K562 (cell line): ENCODE results near the gene TYW1B. TPM values are rescaled to one million over a fixed set of nuclear protein-coding genes. Genes with fewer than 3 reads are reported as not detected.
A peak's percentile ranks its signal among the peaks of the same experiment; 100 is the strongest.

ENCODE experiments used
- ARNT ChIP-seq, 2 experiments: fragments of 450-650 bp; IDR thresholded peaks; 2 replicates each; pipeline ENCODE4 v1.6.1; 2016; ENCODE audit warnings: mild to moderate bottlenecking in 1 of 2
- ATF3 ChIP-seq, 2 experiments: fragments of 450-650 bp in 1 of 2; sonication (generic) in 1 of 2; formaldehyde crosslinking in 1 of 2; IDR thresholded peaks in 1 of 2; conservative IDR thresholded peaks in 1 of 2; 2 replicates each; pipeline versions ENCODE4 v1.6.1 to v1.8.1; 2016 to 2023; ENCODE audit warnings: mild to moderate bottlenecking in 2 of 2, moderate library complexity in 2 of 2, inconsistent platforms in 1 of 2, missing genetic modification reagents in 1 of 2
- CBFA2T2 ChIP-seq: fragments of 450-650 bp; conservative IDR thresholded peaks from 2 replicates; pipeline ENCODE4 v1.6.1; 2017; ENCODE audit warnings: mild to moderate bottlenecking
- CREM ChIP-seq: IDR thresholded peaks from 2 replicates; pipeline ENCODE4 v1.6.1; 2014; ENCODE audit warnings: antibody characterized with exemption, low read depth
- DPF2 ChIP-seq: fragments of 450-650 bp; IDR thresholded peaks from 2 replicates; pipeline ENCODE4 v1.6.1; 2016
- ELF1 ChIP-seq: fragments of 200-800 bp; sonication (Bioruptor generic); IDR thresholded peaks from 2 replicates; pipeline ENCODE4 v1.6.1; 2016; ENCODE audit warnings: missing genetic modification characterization, missing compliant biosample characterization
- FOSL1 ChIP-seq: fragments of 200-800 bp; sonication (Bioruptor generic); conservative IDR thresholded peaks from 2 replicates; pipeline ENCODE4 v1.6.1; 2016; ENCODE audit warnings: missing genetic modification characterization, missing compliant biosample characterization
- FOXM1 ChIP-seq, 2 experiments: fragments of 450-650 bp in 1 of 2; sonication (generic) in 1 of 2; formaldehyde crosslinking in 1 of 2; IDR thresholded peaks; 2 replicates each; pipeline versions ENCODE4 v1.6.1 to v1.9.0; 2017 to 2022; ENCODE audit warnings: low read depth in 2 of 2, mild to moderate bottlenecking in 2 of 2, missing genetic modification reagents in 1 of 2, moderate library complexity in 1 of 2
- GATAD2B ChIP-seq: fragments of 450-650 bp; IDR thresholded peaks from 2 replicates; pipeline ENCODE4 v1.6.1; 2017; ENCODE audit warnings: mild to moderate bottlenecking, borderline replicate concordance
- HIVEP1 ChIP-seq: fragments of 250-450 bp; sonication (Bioruptor Pico); IDR thresholded peaks from 2 replicates; pipeline ENCODE4 v1.4.0; 2020; ENCODE audit warnings: mild to moderate bottlenecking
- JUNB ChIP-seq: fragments of 450-650 bp; formaldehyde crosslinking; conservative IDR thresholded peaks from 2 replicates; pipeline ENCODE4 v1.4.0; 2020; ENCODE audit warnings: mild to moderate bottlenecking
- MIER1 ChIP-seq: fragments of 450-650 bp; IDR thresholded peaks from 2 replicates; pipeline ENCODE4 v1.6.1; 2016; ENCODE audit warnings: antibody characterized with exemption, mild to moderate bottlenecking, low read depth
- NCOA1 ChIP-seq: fragments of 450-650 bp; IDR thresholded peaks from 2 replicates; pipeline ENCODE4 v1.6.1; 2016; ENCODE audit warnings: low read depth
- NFIX ChIP-seq: fragments of 250-450 bp; sonication (Bioruptor Pico); IDR thresholded peaks from 2 replicates; pipeline ENCODE4 v1.4.0; 2020; ENCODE audit warnings: low read depth, mild to moderate bottlenecking, moderate library complexity
- NR2C2 ChIP-seq, 2 experiments: fragments of 200-800 bp in 1 of 2; sonication (Bioruptor generic) in 1 of 2; sonication (generic) in 1 of 2; formaldehyde crosslinking in 1 of 2; IDR thresholded peaks; 2 replicates each; pipeline versions ENCODE4 v1.6.1 to v1.8.0; 2016 to 2022; ENCODE audit warnings: mild to moderate bottlenecking in 1 of 2, missing compliant biosample characterization in 1 of 2, missing genetic modification characterization in 1 of 2, missing genetic modification reagents in 1 of 2
- POLR2AphosphoS5 ChIP-seq: IDR thresholded peaks from 2 replicates; pipeline ENCODE4 v1.6.1; 2011; ENCODE audit warnings: mild to moderate bottlenecking, low read depth, low read length, moderate library complexity; ENCODE audit not compliant: control insufficient read depth, insufficient read depth
- RAD51 ChIP-seq: fragments of 450-650 bp; IDR thresholded peaks from 2 replicates; pipeline ENCODE4 v1.7.1; 2016; ENCODE audit warnings: low read depth, mild to moderate bottlenecking, borderline replicate concordance
- SMC3 ChIP-seq: conservative IDR thresholded peaks from 2 replicates; pipeline ENCODE4 v1.6.1; 2011; ENCODE audit warnings: low read depth, low read length, improper control_type of control experiment; ENCODE audit not compliant: insufficient read depth
- TAF15 ChIP-seq: fragments of 200-400 bp; formaldehyde crosslinking; IDR thresholded peaks from 2 replicates; pipeline ENCODE4 v1.6.1; 2017; ENCODE audit warnings: mild to moderate bottlenecking, low read depth, low read length, moderate library complexity
- TBP ChIP-seq: optimal IDR thresholded peaks from 2 replicates; pipeline ENCODE3; 2011; ENCODE audit warnings: low read depth, low read length, improper control_type of control experiment
- TEAD1 ChIP-seq, 2 experiments: fragments of 450-650 bp in 1 of 2; sonication (generic) in 1 of 2; formaldehyde crosslinking; IDR thresholded peaks; 2 replicates each; pipeline versions ENCODE4 v1.4.0 to v1.8.0; 2020 to 2022; ENCODE audit warnings: mild to moderate bottlenecking in 2 of 2, missing genetic modification reagents in 1 of 2
- ZBTB2 ChIP-seq: fragments of 450-650 bp; IDR thresholded peaks from 2 replicates; pipeline ENCODE4 v1.6.1; 2016; ENCODE audit warnings: antibody characterized with exemption
- ZEB2 ChIP-seq: fragments of 450-650 bp; IDR thresholded peaks from 2 replicates; pipeline ENCODE4 v1.6.1; 2016
- ZNF134 ChIP-seq: fragments of 250-450 bp; sonication (Bioruptor Pico); conservative IDR thresholded peaks from 2 replicates; pipeline ENCODE4 v1.4.0; 2020
- ZNF140 ChIP-seq: fragments of 250-450 bp; sonication (Bioruptor Pico); IDR thresholded peaks from 2 replicates; pipeline ENCODE4 v1.8.0; 2021; ENCODE audit warnings: moderate library complexity, mild to moderate bottlenecking, inconsistent platforms
- ZNF197 ChIP-seq: fragments of 200-800 bp; sonication (Bioruptor generic); IDR thresholded peaks from 2 replicates; pipeline ENCODE4 v1.6.1; 2016; ENCODE audit warnings: low read depth, missing genetic modification characterization, missing compliant biosample characterization
- polyA plus RNA-seq, 8 experiments: library from polyadenylated mRNA; depleted of rRNA in 4 of 8; stranded (reverse) in 5 of 8; unstranded in 3 of 8; fragments of >200 nt; fragmentation: Nextera tagmentation in 2 of 8; fragmentation: Illumina TruSeq in 1 of 8; extraction: Ambion mirVana in 2 of 8; extraction: Trizol in 1 of 8; gene quantifications; 2 replicates each; pipeline versions ENCODE4 v1.2.1 to v1.2.3, GENCODE V29; 2011 to 2014; ENCODE audit warnings: inconsistent platforms in 1 of 8, missing spikeins in 1 of 8
- total RNA-seq, 7 experiments: library from RNA; depleted of rRNA in 6 of 7; stranded (reverse); fragments of >200 nt in 6 of 7; fragmentation: Illumina TruSeq in 2 of 7; extraction: Trizol in 2 of 7; gene quantifications; 2 replicates each; pipeline versions ENCODE4 v1.2.1 to v1.2.3, GENCODE V29; 2011 to 2021; ENCODE audit warnings: low replicate concordance in 1 of 7

Gene TYW1B
- total and polyA plus RNA-seq, 9 of the 15 experiments (the other 6 are each of a cell fraction or from before 2014, with no cell fraction given): 5.8 to 14.7 (median 9.8) TPM

- TF ChIP-seq POLR2AphosphoS5: peak; percentile 94
- peak; percentile 95 to 98 for TF ChIP-seq TEAD1 (CRISPR knock-in tag; IDR thresholded peaks at IDR 0.05)
- no peak for TF ChIP-seq NFIX (CRISPR knock-in tag)
- no peak for TF ChIP-seq TBP
- TF ChIP-seq ELF1 (tag): peak; percentile 71
- peak; percentile 95 for TF ChIP-seq CBFA2T2
- peak; percentile 92 to 98 for TF ChIP-seq ARNT (IDR thresholded peaks at IDR 0.05)
- no peak for TF ChIP-seq TAF15
- no peak for TF ChIP-seq ZNF134 (CRISPR knock-in tag)
- peak; percentile 93 for TF ChIP-seq ZBTB2
- TF ChIP-seq NCOA1: peak; percentile 95
- no peak for TF ChIP-seq NR2C2 (CRISPR knock-in tag; IDR thresholded peaks at IDR 0.05)
- peak; percentile 67; the same call in 1 of the 2 replicates for TF ChIP-seq NR2C2 (tag; IDR thresholded peaks at IDR 0.05)
- no peak for TF ChIP-seq ZNF140
- no peak for TF ChIP-seq SMC3
- peak; percentile 79 for TF ChIP-seq JUNB
- TF ChIP-seq HIVEP1: no peak
- peak; percentile 57 for TF ChIP-seq RAD51
- peak; percentile 73 for TF ChIP-seq CREM
- TF ChIP-seq GATAD2B: peak; percentile 87; the same call in 1 of the 2 replicates
- TF ChIP-seq DPF2: peak; percentile 100
- TF ChIP-seq MIER1: peak; percentile 61; the same call in 1 of the 2 replicates
- TF ChIP-seq ATF3 (IDR thresholded peaks at IDR 0.05): peak; percentile 100
- TF ChIP-seq ATF3 (CRISPR knock-in tag; conservative IDR thresholded peaks at IDR 0.05): peak; percentile 100
- peak; percentile 100 for TF ChIP-seq FOSL1 (tag)
- peak; percentile 89 for TF ChIP-seq FOXM1 (IDR thresholded peaks at IDR 0.05; ENCODE audit: low read depth)
- no peak for TF ChIP-seq FOXM1 (CRISPR knock-in tag; IDR thresholded peaks at IDR 0.05; ENCODE audit: low read depth)
- TF ChIP-seq ZEB2: peak; percentile 100
- peak; percentile 77; the same call in 1 of the 2 replicates for TF ChIP-seq ZNF197
Measured at GRCh38 chr7:72805526-72806494, 22.2 kb downstream of the TYW1B start (continued).
